Kasumi-1 (cell line): ENCODE data around the gene PIP5KL1.
A peak's percentile ranks its signal among the peaks of the same experiment; 100 is the strongest.

ENCODE experiments used
- DNase-seq, 2 experiments: peaks; one replicate each; lab custom pipeline; 2025; lab: John Stamatoyannopoulos, UW

PIP5KL1 gene

GRCh38 chr9:127929625-127929979 is 975 bp downstream of the PIP5KL1 start:
- DNase-seq = no peak

GRCh38 chr9:127928676-127929624 is 1.6 kb downstream of the PIP5KL1 start:
- no peak for DNase-seq

GRCh38 chr9:127927988-127928675 is 2.4 kb downstream of the PIP5KL1 start:
- no peak for DNase-seq

- DNase-seq = no peak
Measured at GRCh38 chr9:127927201-127927987, 3.2 kb downstream of the PIP5KL1 start.

- no peak for DNase-seq
Measured at GRCh38 chr9:127926906-127927200, 3.7 kb downstream of the PIP5KL1 start.

GRCh38 chr9:127925959-127926905 is 4.3 kb downstream of the PIP5KL1 start:
- DNase-seq = no peak

GRCh38 chr9:127924736-127925444 is 5.7 kb downstream of the PIP5KL1 start:
- no peak for DNase-seq

- DNase-seq = no peak
Measured at GRCh38 chr9:127923771-127924170, 6.8 kb downstream of the PIP5KL1 start.

- DNase-seq = no peak
Measured at GRCh38 chr9:127923046-127923445, 7.5 kb downstream of the PIP5KL1 start.

- peak; percentile 48 to 49 for DNase-seq
Measured at GRCh38 chr9:127921557-127922120, 8.9 kb downstream of the PIP5KL1 start.

GRCh38 chr9:127920794-127921193 is 9.8 kb downstream of the PIP5KL1 start:
- no peak for DNase-seq

- peak in 1 of 2 experiments; percentile 21 for DNase-seq
Measured at GRCh38 chr9:127919253-127919815, 11.2 kb downstream of the PIP5KL1 start.

- peak in 1 of 2 experiments; percentile 17 for DNase-seq
Measured at GRCh38 chr9:127918183-127919107, 12.1 kb downstream of the PIP5KL1 start.

- DNase-seq = no peak
Measured at GRCh38 chr9:127917603-127918002, 13.0 kb downstream of the PIP5KL1 start.

- DNase-seq = peak; percentile 75 to 84
Measured at GRCh38 chr9:127916720-127917581, 13.6 kb downstream of the PIP5KL1 start, which contains the start of gene ST6GALNAC4. Gene ST6GALNAC4 (minus strand): TSS chr9:127917041. CDS start chr9:127916419, 622 bp downstream.

GRCh38 chr9:127915801-127916719 is 14.5 kb downstream of the PIP5KL1 start:
- no peak for DNase-seq

GRCh38 chr9:127915325-127915752 is 15.2 kb downstream of the PIP5KL1 start:
- no peak for DNase-seq
